ENCODE data around the gene CFAP69. TPM values are rescaled to one million over a fixed set of nuclear protein-coding genes. Genes with fewer than 3 reads are reported as not detected.

CFAP69 gene
- total RNA-seq, 4 donors from 2014 or later, result 1.3 to 9.8 (median 4.7) TPM

DNA sequence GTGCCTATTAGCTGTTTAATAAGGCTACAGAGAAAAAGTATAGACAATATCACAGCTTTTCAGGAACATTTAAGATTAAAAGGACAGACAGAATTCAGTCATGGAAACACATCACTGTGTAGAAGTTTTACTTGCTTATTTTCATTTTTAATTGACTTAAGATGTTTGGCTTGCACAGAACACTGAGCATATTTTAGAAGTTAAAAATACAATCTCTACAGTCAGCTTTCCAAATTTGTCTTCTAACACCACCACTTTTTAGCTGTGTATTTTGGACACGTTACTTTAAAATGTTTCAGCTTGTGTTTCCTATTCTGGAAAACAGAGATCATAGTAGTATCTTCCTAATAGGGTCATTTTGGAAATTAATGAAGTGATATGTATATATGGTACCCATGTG is 11.8 kb downstream of the CFAP69 start:
- no peak for DNase-seq (ENCODE audit: low spot score in 2 of 2)
- no peak overlapping the region for H3K4me3 ChIP-seq
- no peaks in the 10 kb centered on the region for H3K27me3 ChIP-seq
- TF ChIP-seq, protein P1, sequence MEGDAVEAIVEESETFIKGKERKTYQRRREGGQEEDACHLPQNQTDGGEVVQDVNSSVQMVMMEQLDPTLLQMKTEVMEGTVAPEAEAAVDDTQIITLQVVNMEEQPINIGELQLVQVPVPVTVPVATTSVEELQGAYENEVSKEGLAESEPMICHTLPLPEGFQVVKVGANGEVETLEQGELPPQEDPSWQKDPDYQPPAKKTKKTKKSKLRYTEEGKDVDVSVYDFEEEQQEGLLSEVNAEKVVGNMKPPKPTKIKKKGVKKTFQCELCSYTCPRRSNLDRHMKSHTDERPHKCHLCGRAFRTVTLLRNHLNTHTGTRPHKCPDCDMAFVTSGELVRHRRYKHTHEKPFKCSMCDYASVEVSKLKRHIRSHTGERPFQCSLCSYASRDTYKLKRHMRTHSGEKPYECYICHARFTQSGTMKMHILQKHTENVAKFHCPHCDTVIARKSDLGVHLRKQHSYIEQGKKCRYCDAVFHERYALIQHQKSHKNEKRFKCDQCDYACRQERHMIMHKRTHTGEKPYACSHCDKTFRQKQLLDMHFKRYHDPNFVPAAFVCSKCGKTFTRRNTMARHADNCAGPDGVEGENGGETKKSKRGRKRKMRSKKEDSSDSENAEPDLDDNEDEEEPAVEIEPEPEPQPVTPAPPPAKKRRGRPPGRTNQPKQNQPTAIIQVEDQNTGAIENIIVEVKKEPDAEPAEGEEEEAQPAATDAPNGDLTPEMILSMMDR (IDR thresholded peaks at IDR 0.05), result no peak
- TF ChIP-seq EP300 (IDR thresholded peaks at IDR 0.05) (no peak), POLR2AphosphoS5 (IDR thresholded peaks at IDR 0.05) (no peak), POLR2A (IDR thresholded peaks at IDR 0.05) (no peak)
- no peak overlapping the region for H3K27ac ChIP-seq
- 56% methylated on average over 1 of the region's 1 CpG for WGBS
- no peaks in the 10 kb centered on the region for H3K9me3 ChIP-seq
- no peaks in the 10 kb centered on the region for H3K36me3 ChIP-seq
- H3K4me1 ChIP-seq, result no peaks in the 10 kb centered on the region

DNA sequence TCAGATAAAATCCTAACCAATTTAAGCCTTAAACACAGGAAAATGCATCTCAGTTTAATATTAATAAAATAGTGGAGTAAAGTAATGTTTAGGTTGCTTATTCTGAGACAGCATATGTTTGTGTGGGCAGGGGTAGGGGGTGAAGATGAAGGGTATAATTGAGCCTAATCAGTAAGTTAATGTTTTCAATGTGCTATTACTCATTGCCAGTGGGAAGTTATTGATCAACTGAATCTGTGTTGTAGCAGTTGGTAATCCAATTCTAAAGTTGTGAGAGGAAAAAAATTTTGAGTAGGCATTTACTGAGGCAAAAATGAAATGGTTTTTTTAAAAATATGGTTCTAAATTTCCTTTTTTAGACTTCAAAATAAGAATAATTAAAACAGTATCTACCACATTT is 16.5 kb downstream of the CFAP69 start:
- TF ChIP-seq POLR2A (IDR thresholded peaks at IDR 0.05), result no peak
- TF ChIP-seq, protein P1 (IDR thresholded peaks at IDR 0.05), result no peak
- TF ChIP-seq POLR2AphosphoS5 (IDR thresholded peaks at IDR 0.05), result no peak
- no peak for TF ChIP-seq EP300 (IDR thresholded peaks at IDR 0.05)
- Histone ChIP-seq H3K36me3 (no peaks in the 10 kb centered on the region), H3K9me3 (no peaks in the 10 kb centered on the region)

DNA sequence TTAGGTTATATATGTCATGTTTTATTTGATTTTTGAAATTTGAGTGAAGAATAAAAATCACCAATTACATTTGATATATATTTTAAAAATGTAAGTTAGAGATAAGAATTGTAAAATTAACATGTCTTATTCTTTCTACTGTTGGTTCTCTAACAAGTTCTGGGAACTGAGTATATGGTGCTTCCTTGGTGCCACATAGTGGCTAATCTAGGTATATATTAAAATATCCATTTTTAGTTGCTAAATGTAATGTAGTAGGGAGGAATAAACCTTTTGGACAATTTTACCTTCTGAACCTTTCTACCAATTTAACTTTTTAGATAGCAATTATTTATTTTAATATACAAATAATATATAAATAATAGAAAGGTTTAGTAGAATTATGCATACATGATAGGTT is 17.5 kb downstream of the CFAP69 start:
- no peaks in the 10 kb centered on the region for H3K4me1 ChIP-seq
- H3K4me3 ChIP-seq, result no peak overlapping the region
- H3K27ac ChIP-seq, result no peak overlapping the region
- TF ChIP-seq EP300 (IDR thresholded peaks at IDR 0.05) (no peak), POLR2A (IDR thresholded peaks at IDR 0.05) (no peak)
- TF ChIP-seq, protein P1 (IDR thresholded peaks at IDR 0.05), result peak in 1 of 2 donors; percentile 33
- no peaks in the 10 kb centered on the region for H3K36me3 ChIP-seq
- no peak for DNase-seq (ENCODE audit: low spot score in 2 of 2)
- H3K9me3 ChIP-seq, result no peaks in the 10 kb centered on the region
- no peaks in the 10 kb centered on the region for H3K27me3 ChIP-seq

More for the DNA sequence above, 16.5 kb downstream of the CFAP69 start:
- Histone ChIP-seq H3K27ac (no peak overlapping the region), H3K27me3 (no peaks in the 10 kb centered on the region), H3K4me1 (no peaks in the 10 kb centered on the region), H3K4me3 (no peak overlapping the region)
- no peak for DNase-seq (ENCODE audit: low spot score in 2 of 2)

DNA sequence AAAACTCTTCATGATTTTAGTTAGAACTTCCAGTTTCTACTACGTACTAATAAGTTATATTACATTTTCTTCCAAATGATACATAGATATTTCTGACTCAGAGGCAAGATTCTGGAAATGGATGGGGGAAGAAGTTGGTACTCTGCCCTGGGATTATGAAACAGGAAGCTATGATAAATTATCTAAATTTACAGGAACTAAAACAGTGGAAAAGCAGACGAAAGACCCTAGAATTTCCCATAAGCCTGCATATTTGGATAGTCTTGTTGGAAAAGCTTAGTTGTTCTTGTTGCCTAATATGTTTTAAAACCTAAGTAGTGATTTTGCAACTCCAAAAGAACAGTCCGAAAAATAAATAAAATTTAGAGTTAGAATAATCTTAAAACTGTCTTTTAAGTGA is 21.8 kb downstream of the CFAP69 start:
- Histone ChIP-seq H3K4me1 (no peaks in the 10 kb centered on the region), H3K27ac (peak overlapping the region; percentile 70), H3K36me3 (no peaks in the 10 kb centered on the region), H3K9me3 (no peaks in the 10 kb centered on the region), H3K27me3 (no peaks in the 10 kb centered on the region), H3K4me3 (no peak overlapping the region)
- DNase-seq (ENCODE audit: low spot score in 2 of 2), result no peak
- TF ChIP-seq, protein P1 (IDR thresholded peaks at IDR 0.05), result no peak
- 64% methylated on average over 3 of the region's 3 CpGs for WGBS

DNA sequence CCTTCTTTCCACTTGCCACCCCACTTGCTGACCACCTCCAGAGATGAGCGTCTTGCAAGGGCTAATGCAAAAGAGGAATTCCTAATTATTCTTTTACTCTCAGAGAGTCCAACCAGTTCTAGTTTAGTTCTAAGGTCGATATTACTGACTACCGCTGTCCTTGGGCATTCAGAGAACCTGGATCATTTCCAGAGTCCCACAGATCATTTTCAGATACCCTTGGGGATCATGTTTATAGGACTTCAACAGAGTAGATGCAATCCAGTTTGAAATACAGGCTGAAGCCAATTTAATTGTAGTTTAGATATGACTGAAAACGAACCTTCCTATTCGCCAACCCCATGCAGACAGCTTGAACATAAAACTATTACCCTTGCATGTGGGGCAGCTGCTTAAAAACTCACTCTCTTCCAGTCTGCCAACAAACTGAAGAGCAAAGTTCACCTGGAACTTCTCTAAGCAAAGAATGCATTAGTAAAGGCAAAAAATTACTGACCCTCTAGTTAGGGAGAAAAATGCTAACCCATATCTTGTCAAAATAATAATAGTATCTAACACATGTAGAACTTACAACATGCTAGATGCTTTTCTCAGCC is 22.4 kb downstream of the CFAP69 start:
- DNase-seq (ENCODE audit: low spot score in 2 of 2), result no peak
- Histone ChIP-seq H3K36me3 (no peaks in the 10 kb centered on the region), H3K27me3 (no peaks in the 10 kb centered on the region), H3K9me3 (no peaks in the 10 kb centered on the region), H3K4me3 (no peak overlapping the region), H3K4me1 (no peaks in the 10 kb centered on the region), H3K27ac (peak overlapping the region; percentile 70)
- 70% methylated on average over 5 of the region's 5 CpGs for WGBS
- TF ChIP-seq POLR2AphosphoS5 (IDR thresholded peaks at IDR 0.05) (no peak), POLR2A (IDR thresholded peaks at IDR 0.05) (no peak), EP300 (IDR thresholded peaks at IDR 0.05) (no peak)
- TF ChIP-seq, protein P1 (IDR thresholded peaks at IDR 0.05), result no peak
